ENCODE results near the gene IL17RA. TPM values are rescaled to one million over a fixed set of nuclear protein-coding genes. Genes with fewer than 3 reads are reported as not detected.
"Not testable (repeated sequence)": the region's sequence is repeated elsewhere in the genome, so short reads cannot be mapped to it uniquely, and the experiment has no call there.

The IL17RA gene
- polyA plus RNA-seq, 12 donors = 2.9 to 11.8 (median 4.6) TPM; not detected in 1

DNA sequence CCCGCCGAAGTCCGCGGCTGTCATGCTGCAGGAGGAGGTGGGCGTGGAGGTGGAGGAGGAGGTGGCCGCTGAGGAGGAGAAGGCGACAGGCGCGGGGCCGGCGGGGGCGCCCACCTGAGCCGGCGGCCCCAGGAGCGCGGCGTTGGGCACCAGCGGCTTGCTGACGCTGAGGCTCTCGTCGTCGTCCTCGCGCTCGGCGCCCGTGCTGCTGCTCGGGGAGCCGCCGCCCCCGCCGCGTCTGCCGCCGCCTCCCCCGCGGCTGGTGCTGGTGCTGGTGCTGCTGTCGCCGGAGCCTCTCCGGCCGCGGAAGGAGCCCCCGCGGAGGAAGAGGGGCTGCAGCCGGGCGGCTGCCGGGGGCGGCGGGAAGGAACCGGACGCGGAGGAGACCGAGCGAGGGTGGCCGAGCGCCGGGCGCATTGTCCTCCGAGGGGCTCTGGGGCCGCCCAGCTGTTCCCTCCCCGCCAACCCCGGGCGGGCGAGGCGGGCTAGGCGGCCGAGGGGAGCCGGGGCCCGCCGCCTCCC lies 36.0 kb downstream of the IL17RA start:
- no peak for DNase-seq

DNA sequence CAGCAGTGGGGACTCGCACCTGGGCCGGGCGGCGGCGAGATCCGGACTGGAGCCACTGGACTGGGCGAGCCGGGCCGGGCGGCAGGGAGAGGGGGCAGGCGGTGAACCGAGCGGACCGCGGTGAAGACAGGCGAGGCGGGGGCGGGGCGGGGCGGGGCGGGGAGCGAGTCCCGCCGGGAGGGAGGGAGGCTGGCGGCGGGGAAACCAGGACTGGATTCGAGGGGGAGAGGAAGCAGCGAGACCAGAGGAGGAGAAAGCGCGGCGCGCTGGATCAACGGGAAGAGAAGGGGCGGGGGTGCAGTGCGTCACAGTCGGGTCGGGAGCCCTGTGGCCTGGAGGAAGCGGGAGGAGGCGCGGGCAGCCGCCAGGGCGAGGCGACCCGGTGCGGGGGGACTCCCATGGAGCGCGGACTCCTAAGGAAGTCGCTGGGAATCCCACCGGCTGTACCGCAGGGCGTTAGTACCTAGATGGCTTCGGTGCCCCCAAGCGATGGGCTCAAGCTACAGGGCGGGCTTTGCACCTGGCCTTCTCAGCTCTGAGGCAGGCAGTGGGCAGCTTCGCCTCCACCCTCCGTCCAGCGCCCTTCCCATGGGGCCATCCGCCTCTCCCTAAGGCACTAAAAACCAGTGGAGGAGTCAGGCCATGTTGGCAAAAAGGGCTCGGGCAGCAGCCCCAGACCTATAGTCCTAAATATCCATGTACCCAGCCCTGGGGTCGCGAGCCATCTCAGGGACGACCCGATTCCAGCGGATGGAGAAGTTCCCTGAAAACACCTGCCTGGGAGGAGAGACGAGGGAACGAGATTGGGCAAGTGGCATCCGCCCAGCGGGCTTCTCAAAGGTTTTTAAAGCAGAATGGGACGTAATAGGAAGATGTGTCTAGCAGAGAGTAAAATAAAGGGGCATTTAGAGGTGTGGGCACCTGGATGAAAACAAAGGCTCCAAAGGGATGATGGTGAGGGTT lies 36.7 kb downstream of the IL17RA start, which contains the start of gene TMEM121B:
Gene TMEM121B, minus strand, starts transcription at position 128 of the 963 bp plus-strand sequence. CDS start 233 bp downstream, outside the sequence.
- DNase-seq = peak; percentile 51

DNA sequence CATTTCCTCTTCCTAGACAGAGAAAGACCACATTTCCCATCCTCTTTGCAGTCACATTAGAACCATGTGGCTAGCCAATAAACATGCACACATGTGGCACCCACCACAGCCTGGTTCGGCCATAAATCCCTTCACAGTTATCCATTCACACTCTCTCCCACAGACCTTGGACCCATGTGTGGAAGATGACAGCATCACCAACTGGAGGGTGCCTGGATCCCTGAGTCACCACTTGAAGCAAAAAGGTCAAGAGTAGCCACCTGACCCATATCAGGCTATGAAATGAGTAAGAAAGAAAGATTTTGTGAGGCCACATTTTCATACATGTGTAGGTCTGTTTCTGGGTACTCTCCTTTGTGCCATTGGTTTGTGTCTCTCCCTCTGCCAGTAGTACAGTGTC lies 45.4 kb downstream of the IL17RA start:
- no peak for DNase-seq

DNA sequence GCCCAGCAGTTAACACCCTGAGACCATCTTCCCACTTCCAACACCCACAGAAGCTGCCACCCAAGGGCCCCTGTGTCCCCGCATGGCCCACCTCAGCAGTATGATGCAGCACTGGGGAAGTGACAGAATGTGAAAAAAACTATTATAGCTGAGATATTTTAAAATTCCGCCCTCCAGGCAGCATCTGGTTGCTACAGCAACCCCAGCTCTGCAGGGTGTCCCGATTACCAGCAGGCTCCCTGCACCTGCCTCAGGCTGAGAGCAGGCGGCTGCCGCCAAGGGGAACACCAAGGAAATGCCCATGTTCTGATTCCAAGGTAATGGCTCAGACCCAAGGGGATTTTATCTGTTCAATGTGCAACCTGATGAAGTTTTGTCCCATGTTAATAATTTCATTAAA lies 46.9 kb downstream of the IL17RA start:
- no peak for DNase-seq

DNA sequence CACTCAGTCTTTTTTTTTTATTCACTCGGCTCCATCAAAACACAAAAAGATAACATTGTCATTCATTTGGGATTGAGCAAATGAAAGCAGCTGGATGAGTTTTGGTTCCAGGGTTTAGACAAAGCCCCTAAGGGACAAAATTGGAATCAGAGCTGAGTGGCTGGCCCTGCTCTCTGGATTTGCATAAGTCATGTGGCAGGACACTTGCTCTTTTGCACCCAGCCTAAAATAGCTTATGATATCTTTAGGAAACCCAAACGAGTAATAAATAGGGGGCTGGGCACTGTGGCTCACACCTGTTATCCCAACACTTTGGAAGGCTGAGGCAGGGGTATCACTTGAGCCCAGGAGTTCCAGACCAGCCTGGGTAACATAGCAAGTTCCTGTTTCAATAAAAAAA lies 47.3 kb downstream of the IL17RA start:
- DNase-seq = no peak

DNA sequence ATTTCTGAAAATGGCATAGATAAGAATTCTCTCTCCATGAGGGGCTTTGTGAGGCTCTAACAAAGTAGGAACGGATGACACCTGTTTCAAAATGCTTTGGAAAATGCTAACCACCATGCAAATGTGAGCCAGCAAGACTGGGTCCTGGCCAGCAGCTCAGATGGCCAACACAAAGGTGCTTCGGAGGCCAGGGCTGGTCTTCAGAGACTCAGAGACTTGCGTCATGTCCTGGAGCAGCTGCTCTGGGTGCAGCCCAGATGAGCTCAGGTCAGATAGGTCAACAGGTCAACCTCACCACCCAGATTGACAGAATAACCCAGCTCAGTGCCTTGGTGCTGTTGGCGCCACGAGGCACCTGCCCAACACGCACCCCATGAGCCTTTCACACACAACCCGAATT lies 48.3 kb downstream of the IL17RA start:
- no peak for DNase-seq

DNA sequence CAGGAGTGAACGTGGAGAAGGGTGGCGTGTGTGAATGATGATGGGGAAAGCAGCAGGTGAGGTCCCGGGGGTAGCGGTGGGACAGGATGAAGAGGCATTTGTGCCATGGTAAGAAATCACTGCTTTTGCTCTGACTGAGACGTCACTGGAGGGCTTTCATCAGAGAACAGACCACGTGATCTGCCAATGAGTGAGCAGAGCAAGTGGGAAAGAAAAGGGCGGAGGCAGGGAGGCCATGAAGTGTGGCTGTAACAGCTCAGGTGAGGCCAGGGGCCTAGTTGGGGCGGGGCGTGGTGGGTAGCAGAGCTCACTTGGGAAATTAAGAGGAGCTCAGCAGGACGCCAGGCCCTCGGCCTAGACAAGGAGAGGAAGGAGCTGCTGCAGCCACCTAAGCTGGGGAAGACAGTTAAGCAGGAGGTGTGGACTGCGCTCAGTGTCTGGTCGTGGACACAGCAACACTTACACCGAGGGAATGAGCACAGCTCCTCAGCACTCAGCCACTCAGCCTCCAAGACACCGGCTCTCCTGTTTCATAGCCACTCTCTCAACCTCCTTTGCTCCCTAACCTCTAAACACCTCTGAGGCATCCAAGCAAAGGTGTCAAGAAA lies 50.5 kb downstream of the IL17RA start:
- no peak for DNase-seq

DNA sequence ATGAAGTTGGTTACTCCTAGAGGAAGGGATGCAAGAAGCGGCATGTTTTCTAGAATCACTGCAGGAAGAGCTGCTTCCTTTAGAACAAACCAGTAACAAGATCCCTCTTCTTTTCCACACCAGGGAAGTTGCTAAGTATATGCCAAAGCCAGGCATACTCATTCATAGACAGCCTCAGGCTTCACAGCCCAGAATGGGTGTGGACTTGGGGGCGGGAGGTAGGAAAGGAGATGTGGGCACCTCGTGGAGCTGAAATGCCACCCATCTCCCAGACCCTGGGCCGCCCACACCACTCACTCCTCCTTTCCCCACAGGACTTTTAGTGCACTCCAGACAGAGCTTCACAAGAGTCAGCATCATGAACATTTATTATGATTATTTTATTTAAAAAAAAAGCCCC lies 52.4 kb downstream of the IL17RA start:
- no peak for DNase-seq

DNA sequence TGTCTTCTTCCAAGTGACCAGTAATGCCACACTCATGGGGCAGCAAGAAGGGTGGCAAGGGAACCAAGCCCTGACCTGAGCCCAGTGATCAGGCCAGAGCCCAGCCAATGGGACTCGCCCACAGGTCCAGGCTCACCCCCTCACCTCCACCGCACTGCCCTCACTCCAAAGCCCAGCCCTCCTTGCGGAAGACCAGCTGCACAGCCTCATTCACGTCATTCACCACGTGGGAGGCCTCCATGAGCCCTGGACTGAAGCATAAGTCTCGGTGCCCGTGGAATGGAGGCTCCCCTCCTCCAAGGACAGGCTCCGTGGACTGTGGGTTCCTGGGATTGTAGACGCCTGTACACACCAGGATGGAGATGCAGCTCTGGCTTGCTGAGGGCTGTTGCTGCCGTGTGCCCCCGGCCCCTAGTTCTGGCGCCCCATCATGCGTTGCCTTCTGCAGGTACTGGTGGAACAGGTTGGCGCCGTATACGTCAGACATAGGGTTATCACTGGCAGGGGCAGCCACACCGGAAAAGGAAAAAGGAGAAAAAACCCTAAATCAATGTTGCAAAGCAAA lies 53.1 kb downstream of the IL17RA start:
- no peak for DNase-seq

DNA sequence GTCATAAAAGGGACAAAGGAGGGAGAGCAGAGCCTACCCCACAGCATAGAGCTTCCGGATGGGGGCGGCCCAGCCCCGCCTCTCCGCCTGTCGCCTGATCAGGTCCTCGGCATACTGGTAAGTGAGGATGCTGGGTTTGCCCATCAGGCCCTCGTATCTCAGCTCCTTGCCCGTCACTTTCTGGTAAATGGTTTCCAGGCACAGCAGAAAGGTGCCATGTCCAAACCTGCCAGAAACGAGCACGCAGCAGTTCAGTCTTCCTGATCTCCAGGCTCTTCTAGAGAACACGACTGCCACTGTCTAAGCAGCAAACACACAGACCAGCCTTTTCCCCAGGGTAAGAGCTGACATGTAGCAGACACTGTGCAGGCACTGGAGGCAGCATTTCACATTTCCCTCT lies 53.7 kb downstream of the IL17RA start:
- no peak for DNase-seq

DNA sequence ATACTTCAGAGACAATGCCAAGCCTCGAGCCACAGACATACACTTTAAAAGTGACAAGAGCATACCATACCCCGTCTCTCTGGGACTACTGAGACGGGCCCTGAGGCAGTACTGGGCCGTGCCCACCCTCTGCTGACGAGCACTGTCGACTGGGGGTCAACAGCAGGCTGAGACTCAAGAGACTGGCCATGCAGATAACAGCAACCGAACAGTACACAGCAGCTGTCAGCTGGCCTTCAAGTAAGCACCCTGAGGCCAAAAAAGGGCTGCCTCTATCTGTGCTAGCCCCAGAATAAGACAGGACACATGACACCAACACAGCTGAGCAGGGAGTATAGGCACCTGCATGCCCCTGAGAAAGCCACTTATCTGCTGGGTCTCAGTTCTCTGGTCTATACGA lies 55.2 kb downstream of the IL17RA start:
- no peak for DNase-seq

DNA sequence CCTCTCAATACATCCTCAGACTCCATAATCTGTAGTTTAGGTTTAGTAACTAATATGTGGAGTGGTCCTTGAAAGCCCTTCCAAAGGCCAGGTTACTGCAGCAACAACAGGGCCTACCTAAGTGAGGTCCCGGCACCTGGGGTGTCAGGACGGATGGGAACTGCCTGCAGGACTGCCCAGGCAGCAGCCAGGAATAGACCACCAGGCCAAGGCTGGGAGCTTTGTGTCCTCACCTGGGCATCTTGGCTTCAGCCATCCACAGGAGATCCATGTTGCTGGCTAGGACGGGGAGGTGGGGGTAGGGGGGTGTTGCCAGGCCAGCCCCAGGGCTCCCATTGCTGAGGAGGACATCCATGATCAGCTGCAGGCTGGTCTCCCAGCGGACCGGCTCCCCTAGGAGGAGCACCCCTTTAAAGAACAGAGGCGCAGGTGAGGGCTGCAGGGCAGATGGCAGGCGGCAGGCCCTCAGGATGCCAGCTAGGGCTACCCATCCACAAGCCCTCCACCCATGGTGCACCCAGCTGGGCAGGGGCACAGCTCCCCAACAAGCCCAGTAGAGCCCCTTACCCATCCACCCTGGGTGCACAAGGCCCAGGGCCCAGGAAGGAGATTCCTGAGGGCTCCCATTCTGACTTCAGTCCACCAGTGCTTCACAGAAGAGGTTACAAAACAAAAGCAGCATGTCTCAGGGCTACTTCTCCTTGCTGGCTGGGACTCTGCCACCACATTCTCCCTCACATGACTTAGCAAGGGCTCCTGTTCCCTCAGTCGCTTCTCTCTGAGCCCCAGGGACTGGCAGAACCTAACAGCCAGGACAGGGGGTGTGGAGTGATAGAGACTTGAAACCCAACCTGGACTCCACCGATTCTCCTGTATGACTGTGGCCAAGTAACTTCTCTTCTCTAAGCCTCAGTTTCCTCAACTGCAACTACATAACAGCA lies 56.3 kb downstream of the IL17RA start:
- DNase-seq = no peak

DNA sequence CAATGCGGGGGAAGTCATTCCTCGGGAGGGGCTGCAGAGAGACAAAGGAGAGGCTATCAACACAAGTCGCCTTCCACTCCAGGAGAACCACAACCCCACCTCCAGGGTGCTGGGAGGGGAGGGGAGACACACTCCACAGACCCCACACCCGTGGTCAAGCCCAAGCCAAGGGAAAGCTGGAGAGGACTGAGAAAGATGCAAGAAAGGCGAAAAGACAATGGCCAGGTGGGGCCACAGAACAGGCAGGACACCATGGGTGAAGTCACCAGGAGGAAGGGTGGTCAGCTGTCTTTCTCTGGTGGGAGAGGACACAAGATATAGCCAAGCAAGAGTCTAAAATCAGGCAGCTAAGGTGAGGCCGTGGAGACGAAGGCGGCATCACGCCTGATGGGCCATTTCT lies 58.3 kb downstream of the IL17RA start:
- no peak for DNase-seq

DNA sequence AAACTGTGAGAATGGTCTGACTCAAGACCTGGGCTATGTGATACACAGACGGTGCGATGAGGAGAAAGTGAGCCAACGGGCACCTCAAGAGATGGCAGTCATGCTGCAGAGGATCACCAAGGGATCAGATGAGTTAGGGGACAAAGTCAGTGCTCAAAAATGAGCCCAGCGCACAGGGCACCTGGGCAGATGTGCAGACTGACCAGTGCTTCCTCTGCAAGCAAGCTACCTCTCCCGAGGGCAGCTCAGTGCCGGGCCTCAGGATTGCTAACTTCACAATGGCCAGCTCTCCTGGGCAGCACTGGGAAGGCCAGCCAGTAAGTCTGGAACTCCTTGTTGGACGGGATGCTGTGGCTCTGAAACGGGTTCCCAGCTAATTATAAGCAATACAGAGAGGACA lies 59.0 kb downstream of the IL17RA start:
- no peak for DNase-seq

DNA sequence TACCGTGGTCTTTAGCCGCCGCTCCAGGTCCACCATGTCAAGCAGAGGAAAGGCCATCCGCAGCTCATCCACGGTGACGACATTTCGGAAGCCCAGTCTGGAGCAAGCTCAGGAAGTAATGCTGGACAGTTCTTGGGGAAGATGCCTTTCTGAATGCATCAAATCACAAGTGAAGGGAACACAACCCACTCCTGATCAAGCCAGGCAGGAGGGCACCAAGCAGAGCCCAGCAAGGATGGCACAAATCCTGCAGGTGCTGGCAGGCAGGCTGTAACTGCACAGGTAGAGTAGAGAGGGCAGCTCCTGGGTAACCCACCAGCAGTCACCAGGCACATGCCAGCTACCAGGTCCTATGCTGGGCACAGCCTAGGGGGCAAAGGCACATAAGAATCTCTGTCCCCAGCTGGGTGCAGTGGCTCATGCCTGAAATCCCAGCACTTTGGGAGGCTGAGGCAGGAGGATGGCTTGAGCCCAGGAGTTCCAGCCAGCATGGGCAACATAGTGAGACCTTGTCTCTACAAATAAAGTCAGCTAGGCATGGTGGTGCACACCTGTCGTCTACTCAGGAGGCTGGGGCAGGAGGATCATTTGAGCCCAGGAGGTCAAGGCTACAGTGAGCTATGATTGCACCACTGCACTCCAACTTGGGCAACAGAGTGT lies 60.4 kb downstream of the IL17RA start:
- DNase-seq = no peak

DNA sequence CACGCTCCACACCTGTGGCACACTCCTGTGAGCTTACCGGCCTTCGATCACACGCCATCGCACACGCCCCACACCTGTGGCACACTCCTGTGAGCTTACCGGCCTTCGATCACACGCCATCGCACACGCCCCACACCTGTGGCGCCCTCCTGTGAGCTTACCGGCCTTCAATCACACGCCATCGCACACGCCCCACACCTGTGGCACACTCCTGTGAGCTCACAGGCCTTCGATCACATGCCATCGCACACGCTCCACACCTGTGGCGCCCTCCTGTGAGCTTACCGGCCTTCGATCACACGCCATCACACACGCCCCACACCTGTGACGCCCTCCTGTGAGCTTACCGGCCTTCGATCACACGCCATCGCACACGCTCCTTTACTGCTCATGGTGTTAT lies 62.7 kb downstream of the IL17RA start:
- DNase-seq = not testable (repeated sequence)

DNA sequence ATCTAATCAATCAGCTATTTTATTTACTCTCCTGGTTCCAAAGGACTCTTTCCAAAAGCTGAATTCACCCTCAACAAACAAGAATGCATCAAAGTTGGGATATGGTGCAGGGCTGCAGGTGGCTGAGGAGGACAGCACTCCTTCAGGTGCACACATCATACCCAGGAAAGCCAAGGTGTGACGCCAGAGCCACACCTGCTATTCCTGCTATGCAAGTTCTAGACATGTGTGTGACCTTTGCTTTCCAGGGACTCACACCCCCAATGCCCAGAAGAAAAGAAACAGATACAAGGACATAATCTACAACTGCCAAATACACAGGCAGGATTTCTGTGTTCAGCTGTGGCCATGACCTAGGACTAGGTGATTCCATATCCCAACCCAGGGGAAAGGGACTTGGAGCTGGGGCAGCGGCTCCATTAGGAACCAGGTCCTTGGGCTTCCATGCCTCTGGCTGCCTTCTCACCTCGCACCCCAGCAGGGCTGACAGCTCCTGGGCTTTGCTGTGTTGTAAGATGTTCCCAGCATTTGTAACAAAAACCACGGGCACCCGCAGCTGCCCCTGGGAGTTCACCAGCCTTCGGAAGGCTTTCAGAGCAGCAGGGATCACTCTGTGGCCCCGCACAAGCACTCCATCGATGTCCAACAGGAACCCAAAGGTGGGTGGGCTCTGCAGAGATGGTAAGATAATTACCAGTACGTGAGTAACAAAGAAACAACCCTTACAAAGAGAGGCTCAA lies 64.4 kb downstream of the IL17RA start:
- no peak for DNase-seq

DNA sequence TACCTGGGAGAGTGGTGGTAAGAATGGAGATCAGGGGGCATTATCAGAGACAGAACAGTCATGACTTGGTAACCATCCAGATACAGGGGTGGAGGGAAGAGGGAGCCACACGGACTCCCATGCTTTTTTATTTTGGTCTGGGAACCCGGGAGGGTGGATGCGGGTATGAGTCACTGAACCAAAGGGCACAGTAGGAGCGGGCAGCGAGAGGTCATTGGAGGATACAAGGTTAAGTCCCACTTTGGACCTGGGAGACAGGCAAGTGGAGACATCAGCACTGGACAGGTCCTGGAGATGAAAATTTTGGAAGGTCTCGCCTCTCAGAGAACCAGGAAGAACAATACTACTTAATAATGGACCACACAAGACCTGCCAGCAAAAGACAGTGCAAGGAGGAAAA lies 67.5 kb downstream of the IL17RA start:
- DNase-seq = no peak

DNA sequence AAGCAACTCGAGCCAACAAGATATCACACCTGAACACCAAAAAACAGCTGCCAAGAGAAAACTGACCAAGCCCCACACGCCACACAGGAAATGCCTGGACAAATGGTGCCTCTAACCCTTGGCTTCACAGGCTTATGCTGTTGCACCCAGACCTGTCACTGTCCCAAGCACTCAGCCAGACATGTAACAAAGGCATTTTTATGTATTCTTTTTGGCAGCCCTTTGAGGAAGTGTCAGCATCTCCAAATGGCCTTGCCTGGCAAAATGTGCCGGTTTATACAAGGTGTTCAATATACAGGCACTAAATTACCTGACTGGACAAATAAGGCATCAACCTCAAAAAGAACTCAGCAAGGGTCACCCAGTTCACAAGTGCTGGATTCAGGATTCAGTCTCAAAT lies 68.2 kb downstream of the IL17RA start:
- no peak for DNase-seq

DNA sequence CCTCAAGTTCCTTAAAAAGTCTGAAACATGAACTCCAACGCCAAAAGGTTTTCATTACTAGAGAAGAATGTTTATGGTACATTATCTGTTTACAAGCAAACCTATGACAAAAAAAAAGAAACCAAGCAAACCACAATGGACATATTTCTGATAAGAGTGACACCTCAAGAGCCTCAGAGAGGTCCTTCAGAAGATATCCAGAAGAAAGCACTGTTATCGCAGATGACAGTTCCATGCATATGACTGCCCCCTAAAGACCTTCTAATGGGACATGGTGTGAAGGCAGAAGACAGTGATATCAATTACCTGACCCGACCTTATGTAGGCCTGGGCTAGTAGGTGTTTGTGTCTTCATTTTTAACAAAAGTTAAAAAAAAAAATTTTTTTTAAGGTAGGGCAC lies 71.1 kb downstream of the IL17RA start:
- DNase-seq = no peak

All from muscle of arm (tissue), 12 donors.